ENCODE measurements around the gene BANP.

DNA sequence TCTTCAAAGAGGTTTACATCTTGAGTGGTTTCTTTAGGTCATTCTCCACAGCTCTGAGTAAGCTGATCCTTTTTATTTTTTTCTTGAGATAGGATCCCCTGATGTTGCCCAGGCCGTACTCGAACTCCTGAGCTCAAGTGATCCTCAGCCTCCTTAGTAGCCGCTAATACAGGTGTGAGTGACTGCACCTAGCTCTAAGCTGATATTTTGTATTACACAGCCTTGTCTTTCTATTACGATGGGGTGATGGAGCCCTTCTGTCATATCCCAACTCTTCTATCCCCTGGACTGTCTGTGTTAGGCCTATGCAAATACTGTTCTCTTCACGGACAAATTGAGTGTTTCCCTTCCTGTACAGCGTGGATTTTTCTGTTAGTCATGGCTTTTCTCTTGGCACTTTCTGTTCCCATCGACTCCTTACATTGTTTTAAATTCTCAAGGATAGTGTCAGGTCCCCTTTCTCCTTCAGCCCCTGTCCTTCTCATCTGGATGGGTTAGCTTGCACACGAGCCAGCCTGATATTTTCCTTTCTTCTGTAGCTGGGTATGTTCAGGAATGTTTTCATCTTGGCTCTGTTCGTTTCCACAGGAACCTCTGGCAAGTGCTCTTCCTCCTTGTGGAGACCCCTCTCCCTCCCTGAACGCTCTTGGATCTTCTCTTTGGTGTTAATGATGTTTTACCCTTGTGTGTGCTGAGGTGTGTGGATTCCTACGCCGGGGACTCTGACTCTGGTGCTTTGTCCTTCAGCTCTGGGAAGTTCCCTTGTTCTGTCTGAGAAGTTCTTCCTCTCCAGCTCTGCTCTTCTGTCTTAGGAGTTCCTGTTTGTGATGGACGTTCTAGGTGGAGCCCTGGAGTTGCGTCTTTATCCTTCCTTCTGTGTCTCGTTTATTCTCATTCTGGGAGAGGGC is 2.3 kb downstream of the BANP start:
- TF ChIP-seq, protein P1, sequence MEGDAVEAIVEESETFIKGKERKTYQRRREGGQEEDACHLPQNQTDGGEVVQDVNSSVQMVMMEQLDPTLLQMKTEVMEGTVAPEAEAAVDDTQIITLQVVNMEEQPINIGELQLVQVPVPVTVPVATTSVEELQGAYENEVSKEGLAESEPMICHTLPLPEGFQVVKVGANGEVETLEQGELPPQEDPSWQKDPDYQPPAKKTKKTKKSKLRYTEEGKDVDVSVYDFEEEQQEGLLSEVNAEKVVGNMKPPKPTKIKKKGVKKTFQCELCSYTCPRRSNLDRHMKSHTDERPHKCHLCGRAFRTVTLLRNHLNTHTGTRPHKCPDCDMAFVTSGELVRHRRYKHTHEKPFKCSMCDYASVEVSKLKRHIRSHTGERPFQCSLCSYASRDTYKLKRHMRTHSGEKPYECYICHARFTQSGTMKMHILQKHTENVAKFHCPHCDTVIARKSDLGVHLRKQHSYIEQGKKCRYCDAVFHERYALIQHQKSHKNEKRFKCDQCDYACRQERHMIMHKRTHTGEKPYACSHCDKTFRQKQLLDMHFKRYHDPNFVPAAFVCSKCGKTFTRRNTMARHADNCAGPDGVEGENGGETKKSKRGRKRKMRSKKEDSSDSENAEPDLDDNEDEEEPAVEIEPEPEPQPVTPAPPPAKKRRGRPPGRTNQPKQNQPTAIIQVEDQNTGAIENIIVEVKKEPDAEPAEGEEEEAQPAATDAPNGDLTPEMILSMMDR (IDR thresholded peaks at IDR 0.05; ENCODE audit: poor library complexity): no peak
- no peak for TF ChIP-seq EZH2phosphoT487 (IDR thresholded peaks at IDR 0.05; ENCODE audit: low read depth, severe bottlenecking, unreplicated experiment)
